ENCODE results near the gene RPL18A.

RPL18A gene

DNA sequence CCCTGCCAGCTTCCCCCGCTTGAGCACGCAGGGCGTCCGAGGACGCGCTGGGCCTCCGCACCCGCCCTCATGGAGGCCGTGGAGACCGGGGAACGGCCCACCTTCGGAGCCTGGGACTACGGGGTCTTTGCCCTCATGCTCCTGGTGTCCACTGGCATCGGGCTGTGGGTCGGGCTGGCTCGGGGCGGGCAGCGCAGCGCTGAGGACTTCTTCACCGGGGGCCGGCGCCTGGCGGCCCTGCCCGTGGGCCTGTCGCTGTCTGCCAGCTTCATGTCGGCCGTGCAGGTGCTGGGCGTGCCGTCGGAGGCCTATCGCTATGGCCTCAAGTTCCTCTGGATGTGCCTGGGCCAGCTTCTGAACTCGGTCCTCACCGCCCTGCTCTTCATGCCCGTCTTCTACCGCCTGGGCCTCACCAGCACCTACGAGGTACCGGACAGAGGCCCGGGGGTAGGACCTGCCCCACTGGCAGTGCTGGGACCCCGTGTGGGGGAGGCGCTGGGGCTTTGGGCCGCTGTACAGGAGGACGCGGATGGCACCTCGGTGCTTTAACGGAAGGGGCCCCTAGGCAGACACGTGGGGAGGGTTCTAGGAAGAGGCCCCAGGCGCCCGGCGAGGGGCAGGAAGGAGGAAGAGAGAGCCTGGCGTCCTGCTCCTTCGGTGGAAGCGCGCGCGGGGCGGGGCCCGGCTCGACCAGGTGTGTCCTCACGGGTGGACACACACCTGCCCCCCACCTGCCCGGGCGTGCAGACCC lies 12.7 kb downstream of the RPL18A start:
- Histone ChIP-seq H3K79me2 (ENCODE audit: insufficient read depth, low read length) (no peaks in the 10 kb centered on the region), H3K36me3 (ENCODE audit: insufficient read depth, low read length) (no peaks in the 10 kb centered on the region), H3K4me3 (ENCODE audit: low read length, poor library complexity, severe bottlenecking) (no peak overlapping the region), H3K4me1 (ENCODE audit: insufficient read depth, low read length, poor library complexity, severe bottlenecking) (no peaks in the 10 kb centered on the region), H4K20me1 (ENCODE audit: insufficient read depth, low read length, poor library complexity, severe bottlenecking) (no peaks in the 10 kb centered on the region), H2AFZ (ENCODE audit: low read length) (no peak overlapping the region), H3K4me2 (ENCODE audit: low read depth, low read length, poor library complexity, severe bottlenecking) (no peak overlapping the region), H3K9me2 (replicated peaks; ENCODE audit: low read depth, low read length) (no peaks in the 10 kb centered on the region), H3K27me3 (ENCODE audit: insufficient read depth, low read length, poor library complexity, severe bottlenecking) (no peaks in the 10 kb centered on the region), H3F3A (ENCODE audit: low read depth) (no peaks in the 10 kb centered on the region), H3K9me3 (ENCODE audit: insufficient read depth, low read depth, low read length) (no peaks in the 10 kb centered on the region), H3K9ac (ENCODE audit: low read depth, low read length, poor library complexity, severe bottlenecking) (no peak overlapping the region)
- no peak for TF ChIP-seq EZH2phosphoT487 (IDR thresholded peaks at IDR 0.05; ENCODE audit: borderline replicate concordance)
- TF ChIP-seq, protein P1, sequence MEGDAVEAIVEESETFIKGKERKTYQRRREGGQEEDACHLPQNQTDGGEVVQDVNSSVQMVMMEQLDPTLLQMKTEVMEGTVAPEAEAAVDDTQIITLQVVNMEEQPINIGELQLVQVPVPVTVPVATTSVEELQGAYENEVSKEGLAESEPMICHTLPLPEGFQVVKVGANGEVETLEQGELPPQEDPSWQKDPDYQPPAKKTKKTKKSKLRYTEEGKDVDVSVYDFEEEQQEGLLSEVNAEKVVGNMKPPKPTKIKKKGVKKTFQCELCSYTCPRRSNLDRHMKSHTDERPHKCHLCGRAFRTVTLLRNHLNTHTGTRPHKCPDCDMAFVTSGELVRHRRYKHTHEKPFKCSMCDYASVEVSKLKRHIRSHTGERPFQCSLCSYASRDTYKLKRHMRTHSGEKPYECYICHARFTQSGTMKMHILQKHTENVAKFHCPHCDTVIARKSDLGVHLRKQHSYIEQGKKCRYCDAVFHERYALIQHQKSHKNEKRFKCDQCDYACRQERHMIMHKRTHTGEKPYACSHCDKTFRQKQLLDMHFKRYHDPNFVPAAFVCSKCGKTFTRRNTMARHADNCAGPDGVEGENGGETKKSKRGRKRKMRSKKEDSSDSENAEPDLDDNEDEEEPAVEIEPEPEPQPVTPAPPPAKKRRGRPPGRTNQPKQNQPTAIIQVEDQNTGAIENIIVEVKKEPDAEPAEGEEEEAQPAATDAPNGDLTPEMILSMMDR (conservative IDR thresholded peaks at IDR 0.05; ENCODE audit: low read length) = no peak

DNA sequence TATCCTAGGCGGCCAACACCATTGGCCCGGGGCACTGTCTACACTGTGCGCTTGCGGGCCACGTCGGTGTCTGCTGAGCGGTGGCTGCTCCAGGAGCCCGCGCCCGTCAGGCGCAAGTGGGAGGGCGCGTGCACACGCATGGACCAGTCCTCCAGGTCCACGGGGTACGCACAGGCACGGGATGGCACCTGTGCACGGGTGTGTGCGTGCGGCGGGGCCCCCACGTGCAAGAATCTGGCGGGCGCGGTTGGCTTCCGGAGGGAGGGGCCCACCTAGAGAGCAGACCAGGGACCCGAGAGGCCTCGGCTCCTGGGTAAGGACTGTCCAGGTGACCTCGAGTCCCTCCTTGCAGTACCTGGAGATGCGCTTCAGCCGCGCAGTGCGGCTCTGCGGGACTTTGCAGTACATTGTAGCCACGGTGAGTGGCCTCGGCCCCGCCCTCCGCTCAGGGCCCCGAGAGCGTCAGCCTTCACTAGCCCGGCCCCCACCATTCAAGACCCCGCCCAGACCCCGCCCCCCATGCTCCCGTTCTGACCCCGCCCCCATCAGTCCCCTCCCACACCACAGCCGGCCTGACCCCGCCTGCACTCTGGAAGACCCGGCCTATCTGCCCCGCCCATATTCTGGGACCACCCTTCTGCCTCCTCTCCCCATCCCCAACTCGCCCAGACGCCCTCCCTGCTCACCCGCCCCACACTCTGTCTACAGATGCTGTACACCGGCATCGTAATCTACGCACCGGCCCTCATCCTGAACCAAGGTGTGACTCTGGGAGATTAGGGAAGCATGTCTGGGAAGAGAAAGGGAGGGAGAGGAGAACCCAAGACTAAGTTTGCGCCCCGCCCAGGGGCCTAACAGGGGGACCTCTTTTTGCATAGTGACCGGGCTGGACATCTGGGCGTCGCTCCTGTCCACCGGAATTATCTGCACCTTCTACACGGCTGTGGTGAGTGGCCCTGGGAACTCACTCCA lies 14.4 kb downstream of the RPL18A start:
- no peaks in the 10 kb centered on the region for H3F3A ChIP-seq (ENCODE audit: low read depth)
- TF ChIP-seq, protein P1 (conservative IDR thresholded peaks at IDR 0.05; ENCODE audit: low read length) = no peak
- no peak overlapping the region for H3K9ac ChIP-seq (ENCODE audit: low read depth, low read length, poor library complexity, severe bottlenecking)
- H3K79me2 ChIP-seq (ENCODE audit: insufficient read depth, low read length) = no peaks in the 10 kb centered on the region
- H3K4me1 ChIP-seq (ENCODE audit: insufficient read depth, low read length, poor library complexity, severe bottlenecking) = no peaks in the 10 kb centered on the region
- no peaks in the 10 kb centered on the region for H4K20me1 ChIP-seq (ENCODE audit: insufficient read depth, low read length, poor library complexity, severe bottlenecking)
- no peaks in the 10 kb centered on the region for H3K9me3 ChIP-seq (ENCODE audit: insufficient read depth, low read depth, low read length)
- H3K9me2 ChIP-seq (replicated peaks; ENCODE audit: low read depth, low read length) = no peaks in the 10 kb centered on the region
- H2AFZ ChIP-seq (ENCODE audit: low read length) = no peak overlapping the region
- H3K27me3 ChIP-seq (ENCODE audit: insufficient read depth, low read length, poor library complexity, severe bottlenecking) = no peaks in the 10 kb centered on the region
- no peak overlapping the region for H3K4me3 ChIP-seq (ENCODE audit: low read length, poor library complexity, severe bottlenecking)
- no peak overlapping the region for H3K4me2 ChIP-seq (ENCODE audit: low read depth, low read length, poor library complexity, severe bottlenecking)
- no peaks in the 10 kb centered on the region for H3K36me3 ChIP-seq (ENCODE audit: insufficient read depth, low read length)

DNA sequence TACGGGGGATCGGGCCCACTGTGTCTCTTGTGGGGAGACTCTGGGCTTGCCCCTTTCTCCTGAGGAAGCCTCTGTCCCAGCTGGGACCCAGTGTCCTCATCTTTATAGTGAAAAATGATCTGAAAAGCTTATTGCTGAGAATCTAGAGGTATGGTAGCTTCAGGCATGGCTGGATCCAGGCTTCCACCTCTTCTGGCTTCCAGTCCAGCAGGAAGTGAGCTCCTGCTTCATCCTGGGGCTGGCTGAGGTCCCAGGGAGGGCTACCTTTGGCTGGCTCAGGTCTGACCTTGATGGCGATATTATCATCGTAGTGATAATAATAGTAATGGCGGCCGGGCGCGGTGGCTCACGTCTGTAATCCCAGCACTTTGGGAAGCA lies 15.0 kb downstream of the RPL18A start:
- H3F3A ChIP-seq (ENCODE audit: low read depth) = no peaks in the 10 kb centered on the region
- no peaks in the 10 kb centered on the region for H3K4me1 ChIP-seq (ENCODE audit: insufficient read depth, low read length, poor library complexity, severe bottlenecking)
- H3K36me3 ChIP-seq (ENCODE audit: insufficient read depth, low read length) = no peaks in the 10 kb centered on the region
- H3K4me2 ChIP-seq (ENCODE audit: low read depth, low read length, poor library complexity, severe bottlenecking) = no peak overlapping the region
- no peaks in the 10 kb centered on the region for H3K79me2 ChIP-seq (ENCODE audit: insufficient read depth, low read length)
- H3K27me3 ChIP-seq (ENCODE audit: insufficient read depth, low read length, poor library complexity, severe bottlenecking) = no peaks in the 10 kb centered on the region
- no peak overlapping the region for H2AFZ ChIP-seq (ENCODE audit: low read length)
- H3K9me2 ChIP-seq (replicated peaks; ENCODE audit: low read depth, low read length) = no peaks in the 10 kb centered on the region
- H3K9ac ChIP-seq (ENCODE audit: low read depth, low read length, poor library complexity, severe bottlenecking) = no peak overlapping the region
- no peak overlapping the region for H3K4me3 ChIP-seq (ENCODE audit: low read length, poor library complexity, severe bottlenecking)
- H3K9me3 ChIP-seq (ENCODE audit: insufficient read depth, low read depth, low read length) = no peaks in the 10 kb centered on the region
- no peaks in the 10 kb centered on the region for H4K20me1 ChIP-seq (ENCODE audit: insufficient read depth, low read length, poor library complexity, severe bottlenecking)
- TF ChIP-seq, protein P1 (conservative IDR thresholded peaks at IDR 0.05; ENCODE audit: low read length) = no peak
- TF ChIP-seq EZH2phosphoT487 (IDR thresholded peaks at IDR 0.05; ENCODE audit: borderline replicate concordance) = no peak
